AG09309 (cell line): ENCODE results near the gene RBM28.
A peak's percentile ranks its signal among the peaks of the same experiment; 100 is the strongest.

Experiments
- DNase-seq: peaks from one replicate; pipeline ENCODE4 v3.0.0-alpha.2; 2010; ENCODE audit warnings: low read depth
- H3K4me3 ChIP-seq: 2 replicates; pipeline ENCODE4 v1.5.1; 2011; ENCODE audit warnings: mild to moderate bottlenecking, low read depth, low read length, moderate library complexity; ENCODE audit not compliant: control insufficient read depth
- CTCF ChIP-seq: IDR thresholded peaks from 2 replicates; pipeline ENCODE4 v1.5.1; 2011; ENCODE audit warnings: mild to moderate bottlenecking, low read depth, low read length, inconsistent platforms; ENCODE audit not compliant: insufficient read depth, control insufficient read depth; ENCODE audit errors: missing control alignments

Gene RBM28

DNA sequence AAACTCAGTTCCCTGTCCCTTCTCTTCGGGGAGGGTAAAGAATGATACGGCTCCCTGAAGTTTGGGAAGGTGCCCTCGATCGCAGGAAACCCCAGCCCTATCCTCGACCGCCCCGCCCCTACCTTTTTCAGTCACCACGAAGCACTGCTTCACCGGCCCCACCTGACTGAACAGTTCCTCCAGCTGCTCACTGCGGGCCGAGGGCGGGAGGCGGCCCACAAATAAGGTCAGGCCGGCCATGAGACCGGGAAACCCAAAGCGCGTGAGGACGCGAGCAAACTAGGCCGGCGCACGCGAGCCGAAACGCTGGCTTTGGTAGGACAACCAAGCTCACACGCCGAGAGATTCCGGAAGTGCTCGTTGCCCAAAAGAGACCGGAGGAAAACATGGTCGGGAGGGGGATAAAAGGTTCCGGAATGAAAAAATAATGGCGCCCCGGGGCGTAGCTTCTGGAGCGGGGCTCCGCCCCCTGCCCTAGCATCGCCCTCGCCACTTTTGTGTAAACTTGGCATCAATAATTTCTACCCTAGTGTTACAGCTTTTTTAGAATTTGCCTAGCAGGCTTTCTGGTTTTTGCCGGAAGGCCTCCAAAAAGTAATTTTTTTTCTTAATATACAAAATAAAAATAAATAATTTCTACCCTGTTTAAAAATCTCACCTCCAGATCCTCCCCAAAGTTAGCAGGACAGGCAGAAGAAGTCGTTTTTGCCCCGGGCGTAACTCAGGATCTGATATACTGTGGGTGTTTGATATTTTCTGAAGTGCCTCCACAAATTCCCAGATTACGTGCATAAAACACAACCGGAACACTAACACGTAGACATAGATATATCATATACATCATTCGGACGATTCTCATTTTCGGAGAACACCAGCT is at the start of gene RBM28:
TSS of gene RBM28 (minus strand) at position 355 of the 877 bp plus-strand sequence. CDS start at position 240, 115 bp downstream.
- TF ChIP-seq CTCF = no peak
- DNase-seq = peak; percentile 68

DNA sequence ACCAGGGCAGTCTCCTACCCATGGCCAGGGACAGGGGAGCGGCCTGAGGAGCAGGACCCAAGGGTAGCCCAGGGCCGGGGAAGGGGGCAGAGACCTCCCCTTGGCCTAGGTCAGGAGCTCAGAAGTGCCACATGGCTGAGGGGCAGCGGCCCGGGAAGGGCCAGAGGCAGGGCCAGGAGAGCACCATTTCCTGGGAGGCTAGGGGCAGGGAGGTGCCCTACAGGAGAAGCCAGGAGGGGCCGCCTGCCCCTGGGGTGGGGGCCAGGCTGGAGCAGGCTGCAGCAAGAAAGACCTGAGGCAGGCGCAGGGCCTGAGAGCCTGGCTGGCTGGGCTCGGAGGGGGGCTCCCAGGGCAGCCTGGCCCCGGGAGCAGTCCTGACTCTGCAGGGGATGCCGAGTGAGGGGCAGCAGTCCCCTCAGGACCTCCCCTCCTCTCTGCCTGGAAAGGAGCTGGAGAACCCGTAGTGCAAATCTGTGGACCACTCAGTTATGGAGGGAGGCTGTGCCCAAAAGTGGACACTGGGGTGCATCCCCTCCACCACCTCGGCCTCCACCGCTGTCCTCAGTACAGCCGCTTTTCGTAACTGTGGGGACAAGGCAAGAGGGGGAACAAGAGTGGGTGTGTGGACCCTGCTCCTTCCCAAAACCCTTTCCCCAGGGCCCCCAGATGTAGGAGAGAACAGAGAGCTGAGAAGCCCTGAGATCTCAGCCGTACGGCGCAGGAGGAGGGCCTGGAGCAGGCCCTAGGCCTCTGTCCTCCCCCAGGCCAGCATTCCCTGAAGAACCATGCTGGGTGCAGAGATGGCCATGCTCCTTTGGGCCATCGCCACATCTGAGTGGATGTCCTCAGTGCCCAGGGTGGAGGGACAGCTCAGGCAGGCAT is 49.0 kb upstream of the RBM28 start:
- TF ChIP-seq CTCF = no peak
- DNase-seq = no peak
- no peak overlapping the region for H3K4me3 ChIP-seq

More for the DNA sequence above, at the start of gene RBM28:
- peak within 1 kb of the TSS; percentile 92 for H3K4me3 ChIP-seq

- no peak for DNase-seq
- TF ChIP-seq CTCF = no peak
- H3K4me3 ChIP-seq = no peak overlapping the region
These were observed 48.1 kb upstream of the RBM28 start for GRCh38 chr7:128391805-128392204.

DNA sequence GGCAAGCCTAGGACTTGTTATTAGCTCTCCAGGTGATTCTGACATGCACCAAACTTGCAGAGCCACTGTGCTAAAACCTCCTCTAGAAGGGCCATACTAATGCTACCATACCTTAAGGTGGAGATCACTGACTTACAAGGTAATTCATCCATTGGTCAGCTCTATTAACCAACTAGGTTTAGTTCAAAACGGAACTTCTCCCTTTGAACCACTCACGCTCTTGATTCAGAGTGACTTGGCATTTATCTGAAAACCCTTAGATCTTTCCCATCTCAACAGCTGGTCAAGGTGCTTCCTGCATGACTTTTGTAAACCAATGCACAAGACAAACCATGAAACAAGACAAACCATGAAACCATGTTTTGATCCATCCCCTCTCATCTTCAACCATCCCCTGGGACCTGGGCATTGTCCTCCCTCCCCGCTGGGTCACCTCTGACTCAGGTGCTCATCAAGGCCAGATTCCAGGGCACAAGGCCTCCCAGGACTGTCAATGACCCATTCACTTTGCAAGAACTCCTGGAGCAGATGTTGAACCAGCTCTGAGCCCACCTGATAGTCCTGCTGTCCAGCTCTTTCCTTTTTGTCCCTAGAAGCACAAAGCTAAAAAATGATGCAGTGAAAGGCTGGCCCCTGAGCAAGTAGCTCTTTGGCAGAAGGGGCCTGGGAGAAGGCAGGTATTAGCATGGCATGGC is 47.3 kb upstream of the RBM28 start:
- H3K4me3 ChIP-seq = no peak overlapping the region
- DNase-seq = no peak
- TF ChIP-seq CTCF = no peak

GRCh38 chr7:128389618-128390329 is 46.1 kb upstream of the RBM28 start:
- H3K4me3 ChIP-seq = no peak overlapping the region
- no peak for TF ChIP-seq CTCF
- DNase-seq = no peak
